Measurements from ENCODE around the gene LAPTM4A.
A peak's percentile ranks its signal among the peaks of the same experiment; 100 is the strongest.
"Not testable (repeated sequence)": the region's sequence is repeated elsewhere in the genome, so short reads cannot be mapped to it uniquely, and the experiment has no call there.

LAPTM4A gene

DNA sequence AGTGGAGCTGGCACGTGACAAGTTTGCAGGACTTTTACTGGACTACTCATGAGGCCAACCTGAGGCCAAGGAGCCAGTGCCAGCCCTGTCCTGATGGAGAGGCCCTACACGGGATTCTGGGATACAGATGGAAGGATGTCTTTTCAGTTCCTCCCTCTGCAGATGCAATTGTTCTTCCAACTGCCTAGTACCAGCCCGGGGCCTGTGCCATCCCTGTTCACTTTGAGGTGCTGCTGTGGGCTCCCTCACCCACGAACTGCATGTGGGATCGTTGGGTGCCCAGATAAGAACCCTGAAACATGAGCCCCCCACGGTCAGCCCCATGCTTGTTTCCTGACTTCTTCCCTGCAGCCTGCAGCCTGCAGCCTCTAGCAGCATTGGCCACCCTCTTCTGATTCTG lies 25.3 kb upstream of the LAPTM4A start:
- Histone ChIP-seq H3K4me3 (ENCODE audit: control insufficient read depth in 1 of 7, extremely low read depth in 1 of 7, insufficient read depth in 4 of 7, low read depth in 2 of 7, low read length in 6 of 7) (no peak overlapping the region), H3K9me3 (ENCODE audit: control extremely low read depth in 1 of 5, control insufficient read depth in 4 of 5, insufficient read depth in 2 of 5, low read depth in 1 of 5, low read length in 4 of 5) (peaks cover 0 to 7% (median 0%) of the 10 kb centered on the region in 5 experiments), H3K27me3 (replicated peaks in 2 of 5; ENCODE audit: control insufficient read depth in 4 of 5, insufficient read depth in 5 of 5, low read length in 4 of 5) (peaks cover 0 to 3% (median 0%) of the 10 kb centered on the region in 5 experiments), H3K4me1 (ENCODE audit: control extremely low read depth in 1 of 4, control insufficient read depth in 4 of 4, insufficient read depth in 4 of 4, low read length in 3 of 4) (peaks cover 0 to 3% (median 0%) of the 10 kb centered on the region in 4 experiments), H3K36me3 (ENCODE audit: control insufficient read depth in 4 of 4, insufficient read depth in 4 of 4, low read length in 3 of 4) (no peaks in the 10 kb centered on the region), H3K27ac (ENCODE audit: insufficient read depth in 1 of 2, low read depth in 1 of 2, low read length in 2 of 2, poor library complexity in 1 of 2, severe bottlenecking in 2 of 2) (no peak overlapping the region)
- CTCF ChIA-PET: interaction anchor here (0.5 kb wide), 1 partner anchor 1103 kb away, joined by 3 read pairs; no protein-coding TSS in a partner anchor
- POLR2A ChIA-PET: no interaction called here
- WGBS (ENCODE audit: insufficient coverage): 98% methylated on average over 6 of the region's 6 CpGs
- DNase-seq: no peak

DNA sequence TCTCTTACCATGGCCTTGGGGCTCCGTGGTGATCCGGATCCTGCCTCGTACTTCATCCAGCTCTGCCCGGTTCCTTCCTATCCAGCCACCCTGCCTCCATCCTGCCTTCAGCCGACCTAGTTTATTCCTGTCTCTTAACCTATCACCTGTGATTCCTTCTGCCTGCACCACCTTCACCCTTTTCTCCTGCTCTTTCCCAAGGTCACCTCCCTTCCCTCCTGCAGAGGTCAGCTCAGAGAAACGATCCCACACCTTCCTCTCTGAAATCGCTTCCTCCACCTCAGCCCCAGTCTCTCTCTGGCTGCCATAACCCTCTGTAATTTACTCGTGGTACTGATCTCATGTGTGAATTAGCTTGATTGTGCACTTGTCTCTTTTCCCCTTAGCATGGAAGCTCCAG lies 23.5 kb upstream of the LAPTM4A start:
- Histone ChIP-seq H3K4me1 (ENCODE audit: control extremely low read depth in 1 of 4, control insufficient read depth in 4 of 4, insufficient read depth in 4 of 4, low read length in 3 of 4) (no peaks in the 10 kb centered on the region), H3K9me3 (ENCODE audit: control extremely low read depth in 1 of 5, control insufficient read depth in 4 of 5, insufficient read depth in 2 of 5, low read depth in 1 of 5, low read length in 4 of 5) (peaks cover 0 to 7% (median 0%) of the 10 kb centered on the region in 5 experiments), H3K36me3 (ENCODE audit: control insufficient read depth in 4 of 4, insufficient read depth in 4 of 4, low read length in 3 of 4) (no peaks in the 10 kb centered on the region), H3K27me3 (replicated peaks in 2 of 5; ENCODE audit: control insufficient read depth in 4 of 5, insufficient read depth in 5 of 5, low read length in 4 of 5) (peaks cover 0 to 3% (median 0%) of the 10 kb centered on the region in 5 experiments), H3K4me3 (ENCODE audit: control insufficient read depth in 1 of 7, extremely low read depth in 1 of 7, insufficient read depth in 4 of 7, low read depth in 2 of 7, low read length in 6 of 7) (no peak overlapping the region), H3K27ac (ENCODE audit: insufficient read depth in 1 of 2, low read depth in 1 of 2, low read length in 2 of 2, poor library complexity in 1 of 2, severe bottlenecking in 2 of 2) (no peak overlapping the region)
- 89% methylated on average over 7 of the region's 8 CpGs for WGBS (ENCODE audit: insufficient coverage)
- ChIA-PET CTCF (interaction anchor here (0.8 kb wide), 1 partner anchor 13 kb away, joined by 3 read pairs; no protein-coding TSS in a partner anchor), POLR2A (interaction anchor here (0.6 kb wide), 1 partner anchor 40 kb away, joined by 3 read pairs; no protein-coding TSS in a partner anchor)
- DNase-seq: no peak

- CTCF ChIA-PET: interaction anchor here (0.6 to 1.5 kb wide), 4 partner anchors 11 to 59 kb away, joined by 3 to 5 read pairs (median 3); no protein-coding TSS in a partner anchor
- POLR2A ChIA-PET: interaction anchor here (0.6 kb wide), 1 partner anchor 41 kb away, joined by 3 read pairs; no protein-coding TSS in a partner anchor
These were observed 22.7 kb upstream of the LAPTM4A start for GRCh38 chr2:20074046-20074648.

DNA sequence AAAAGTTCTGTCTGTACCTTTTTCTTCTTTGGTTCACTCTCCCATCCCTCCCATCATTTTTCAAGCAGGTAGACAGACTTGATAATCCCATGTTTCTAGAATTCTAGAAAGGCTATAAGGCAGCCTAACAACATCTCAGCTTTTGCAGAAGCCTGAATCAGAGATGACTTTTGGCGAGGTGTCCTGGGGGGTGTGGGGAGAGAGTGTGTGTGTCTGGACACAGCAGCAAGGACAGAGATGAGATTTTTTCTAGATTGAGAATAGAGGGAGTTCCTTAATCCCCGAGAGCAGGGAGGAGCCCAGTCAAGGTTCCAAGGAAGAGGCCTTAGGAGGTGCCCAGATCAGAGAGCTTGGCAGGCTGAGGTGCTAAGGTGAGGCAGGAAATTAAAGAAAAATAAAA lies 22.0 kb upstream of the LAPTM4A start:
- ChIA-PET POLR2A (no interaction called here), CTCF (interaction anchor here (1.0 to 1.5 kb wide), 2 partner anchors 10 to 58 kb away, joined by 3 to 5 read pairs; no protein-coding TSS in a partner anchor)
- Histone ChIP-seq H3K9me3 (ENCODE audit: control extremely low read depth in 1 of 5, control insufficient read depth in 4 of 5, insufficient read depth in 2 of 5, low read depth in 1 of 5, low read length in 4 of 5) (peaks cover 0 to 7% (median 0%) of the 10 kb centered on the region in 5 experiments), H3K36me3 (ENCODE audit: control insufficient read depth in 4 of 4, insufficient read depth in 4 of 4, low read length in 3 of 4) (no peaks in the 10 kb centered on the region), H3K4me3 (ENCODE audit: control insufficient read depth in 1 of 7, extremely low read depth in 1 of 7, insufficient read depth in 4 of 7, low read depth in 2 of 7, low read length in 6 of 7) (no peak overlapping the region), H3K4me1 (ENCODE audit: control extremely low read depth in 1 of 4, control insufficient read depth in 4 of 4, insufficient read depth in 4 of 4, low read length in 3 of 4) (no peaks in the 10 kb centered on the region), H3K27ac (ENCODE audit: insufficient read depth in 1 of 2, low read depth in 1 of 2, low read length in 2 of 2, poor library complexity in 1 of 2, severe bottlenecking in 2 of 2) (no peak overlapping the region), H3K27me3 (replicated peaks in 2 of 5; ENCODE audit: control insufficient read depth in 4 of 5, insufficient read depth in 5 of 5, low read length in 4 of 5) (peaks cover 0 to 3% (median 0%) of the 10 kb centered on the region in 5 experiments)
- whole genome bisulfite sequencing (ENCODE audit: insufficient coverage): 100% methylated on average over 2 of the region's 2 CpGs
- DNase-seq: no peak

More at GRCh38 chr2:20074046-20074648, 22.7 kb upstream of the LAPTM4A start:
- not testable (repeated sequence) for H3K4me1 ChIP-seq (ENCODE audit: control extremely low read depth in 1 of 4, control insufficient read depth in 4 of 4, insufficient read depth in 4 of 4, low read length in 3 of 4); H3K4me3 ChIP-seq (ENCODE audit: control insufficient read depth in 1 of 7, extremely low read depth in 1 of 7, insufficient read depth in 4 of 7, low read depth in 2 of 7, low read length in 6 of 7); H3K27ac ChIP-seq (ENCODE audit: insufficient read depth in 1 of 2, low read depth in 1 of 2, low read length in 2 of 2, poor library complexity in 1 of 2, severe bottlenecking in 2 of 2); H3K27me3 ChIP-seq (replicated peaks in 2 of 5; ENCODE audit: control insufficient read depth in 4 of 5, insufficient read depth in 5 of 5, low read length in 4 of 5); H3K36me3 ChIP-seq (ENCODE audit: control insufficient read depth in 4 of 4, insufficient read depth in 4 of 4, low read length in 3 of 4); H3K9me3 ChIP-seq (ENCODE audit: control extremely low read depth in 1 of 5, control insufficient read depth in 4 of 5, insufficient read depth in 2 of 5, low read depth in 1 of 5, low read length in 4 of 5)
- peak in 2 of 3 donors; percentile 10 to 44 for DNase-seq
- 84% methylated on average over 6 of the region's 9 CpGs for WGBS (ENCODE audit: insufficient coverage)

DNA sequence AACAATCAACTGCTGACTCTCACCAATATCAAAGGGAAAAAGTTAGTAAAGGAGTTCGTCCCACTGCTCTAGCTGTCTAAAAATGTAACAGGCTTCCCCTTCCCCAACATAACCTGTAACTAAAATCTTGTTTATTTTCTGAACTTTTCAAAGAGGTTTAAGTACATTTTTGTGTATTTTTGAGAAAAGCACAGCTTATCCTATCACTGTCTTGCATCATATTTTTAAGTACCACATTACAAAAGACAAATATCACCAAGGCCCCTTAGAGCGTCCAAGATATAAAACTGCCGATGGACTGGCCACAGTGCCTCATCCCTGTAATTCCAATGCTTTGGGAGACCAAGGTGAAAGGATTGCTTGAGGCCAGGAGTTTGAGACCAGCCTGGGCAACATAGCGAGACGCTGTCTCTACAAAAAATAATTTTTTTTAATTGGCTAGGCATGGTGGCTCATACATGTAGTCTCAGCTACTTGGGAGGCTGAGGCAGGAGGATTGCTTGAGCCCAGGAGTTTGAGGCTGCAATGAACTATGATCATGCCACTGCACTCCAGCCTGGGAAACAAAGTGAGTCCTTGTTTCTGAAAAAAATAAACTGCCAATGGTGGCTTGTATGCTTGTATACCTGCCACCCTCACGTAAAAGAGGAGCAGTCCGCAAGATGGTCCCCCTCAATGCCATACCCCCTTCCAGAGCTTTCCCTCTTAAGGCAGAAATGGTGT lies 21.2 kb upstream of the LAPTM4A start:
- H3K9me3 ChIP-seq (ENCODE audit: control extremely low read depth in 1 of 5, control insufficient read depth in 4 of 5, insufficient read depth in 2 of 5, low read depth in 1 of 5, low read length in 4 of 5): peaks cover 0 to 3% (median 2%) of the 10 kb centered on the region in 5 experiments
- H3K27ac ChIP-seq (ENCODE audit: insufficient read depth in 1 of 2, low read depth in 1 of 2, low read length in 2 of 2, poor library complexity in 1 of 2, severe bottlenecking in 2 of 2): no peak overlapping the region
- 100% methylated on average over 6 of the region's 7 CpGs for WGBS (ENCODE audit: insufficient coverage)
- H3K27me3 ChIP-seq (replicated peaks in 2 of 5; ENCODE audit: control insufficient read depth in 4 of 5, insufficient read depth in 5 of 5, low read length in 4 of 5): peaks cover 0 to 3% (median 0%) of the 10 kb centered on the region in 5 experiments
- no peaks in the 10 kb centered on the region for H3K4me1 ChIP-seq (ENCODE audit: control extremely low read depth in 1 of 4, control insufficient read depth in 4 of 4, insufficient read depth in 4 of 4, low read length in 3 of 4)
- CTCF ChIA-PET: interaction anchor here (1.5 kb wide), 1 partner anchor 9 kb away, joined by 5 read pairs; no protein-coding TSS in a partner anchor
- H3K36me3 ChIP-seq (ENCODE audit: control insufficient read depth in 4 of 4, insufficient read depth in 4 of 4, low read length in 3 of 4): no peaks in the 10 kb centered on the region
- POLR2A ChIA-PET: no interaction called here
- no peak for DNase-seq
- no peak overlapping the region for H3K4me3 ChIP-seq (ENCODE audit: control insufficient read depth in 1 of 7, extremely low read depth in 1 of 7, insufficient read depth in 4 of 7, low read depth in 2 of 7, low read length in 6 of 7)

DNA sequence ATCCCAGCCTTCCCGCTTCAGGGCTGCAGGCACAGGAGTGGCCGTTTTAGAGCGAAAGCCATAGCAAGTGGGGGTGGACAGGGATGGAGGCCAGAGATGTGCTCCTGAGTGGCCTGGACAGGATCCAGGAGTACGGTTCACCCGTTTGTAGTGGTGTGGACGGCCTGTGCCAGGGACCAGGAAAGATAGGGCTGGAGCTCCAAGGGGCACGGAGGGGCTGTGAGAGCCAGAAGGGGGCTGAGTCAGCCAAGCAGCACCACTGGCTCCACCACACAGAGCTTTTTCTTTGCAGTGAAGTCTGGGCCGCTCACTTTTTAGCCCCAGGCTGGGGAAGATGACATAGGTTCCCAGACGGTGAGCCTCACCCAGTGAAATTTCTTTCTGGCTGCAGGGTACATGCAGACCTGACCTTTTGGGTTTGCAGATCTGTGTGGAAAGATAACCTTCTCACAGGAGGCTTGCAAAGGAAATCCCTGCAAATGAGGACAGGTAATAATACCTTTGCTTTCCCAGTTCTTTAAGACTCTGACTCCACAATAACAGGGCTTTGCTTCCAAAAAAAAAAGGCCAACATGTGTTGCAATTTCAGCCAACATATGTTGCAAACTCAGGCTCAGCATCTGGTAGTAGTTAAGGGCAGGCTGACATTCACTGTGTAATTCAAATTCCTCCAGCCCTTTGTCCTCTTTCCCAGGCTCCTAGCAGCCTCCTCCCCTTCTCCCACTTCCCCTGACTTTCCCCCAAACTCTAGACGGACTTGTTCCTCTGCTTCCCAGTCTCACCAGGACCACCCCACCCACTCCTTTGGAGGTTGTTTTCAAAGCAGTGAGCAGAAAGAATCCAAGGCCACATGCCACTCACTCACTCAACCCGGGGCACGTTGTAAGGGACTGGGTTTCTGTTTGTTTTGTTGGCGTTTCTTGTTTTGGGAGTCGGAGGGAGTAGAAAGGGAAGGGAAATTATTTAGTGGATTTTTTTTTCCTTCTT lies 20.3 kb upstream of the LAPTM4A start:
- WGBS (ENCODE audit: insufficient coverage): 96% methylated on average over 4 of the region's 14 CpGs
- POLR2A ChIA-PET: no interaction called here
- CTCF ChIA-PET: interaction anchor here (0.9 to 1.4 kb wide), 3 partner anchors 7 to 20 kb away, joined by 3 to 5 read pairs (median 4); partner anchors contain the start of gene LAPTM4A

More for the DNA sequence above, 20.3 kb upstream of the LAPTM4A start:
- no peak for DNase-seq
- Histone ChIP-seq H3K9me3 (ENCODE audit: control extremely low read depth in 1 of 5, control insufficient read depth in 4 of 5, insufficient read depth in 2 of 5, low read depth in 1 of 5, low read length in 4 of 5) (peaks cover 0 to 6% (median 0%) of the 10 kb centered on the region in 5 experiments), H3K4me3 (ENCODE audit: control insufficient read depth in 1 of 7, extremely low read depth in 1 of 7, insufficient read depth in 4 of 7, low read depth in 2 of 7, low read length in 6 of 7) (no peak overlapping the region), H3K36me3 (ENCODE audit: control insufficient read depth in 4 of 4, insufficient read depth in 4 of 4, low read length in 3 of 4) (no peaks in the 10 kb centered on the region), H3K4me1 (ENCODE audit: control extremely low read depth in 1 of 4, control insufficient read depth in 4 of 4, insufficient read depth in 4 of 4, low read length in 3 of 4) (no peaks in the 10 kb centered on the region), H3K27me3 (replicated peaks in 2 of 5; ENCODE audit: control insufficient read depth in 4 of 5, insufficient read depth in 5 of 5, low read length in 4 of 5) (peaks cover 0 to 3% (median 0%) of the 10 kb centered on the region in 5 experiments), H3K27ac (ENCODE audit: insufficient read depth in 1 of 2, low read depth in 1 of 2, low read length in 2 of 2, poor library complexity in 1 of 2, severe bottlenecking in 2 of 2) (no peak overlapping the region)
